Endothelial cell of umbilical vein (primary cell): ENCODE data around the gene APOL4. TPM values are rescaled to one million over a fixed set of nuclear protein-coding genes. Genes with fewer than 3 reads are reported as not detected.

Source experiments
- BruUV-seq: library from RNA; stranded (reverse); fragments of 400-500 nt; replicated peaks from 2 replicates; lab custom pipeline; 2021; lab: Mats Ljungman, UMichigan
- CTCF ChIA-PET: fragments of 300-600, 350-600 bp; sonication (Branson Sonifier 250); formaldehyde crosslinking; loops from one replicate; lab custom pipeline; 2021; ENCODE audit warnings: antibody characterized with exemption, inconsistent platforms; lab: Charles Lee
- POLR2A ChIA-PET: fragments of 300-600, 350-600 bp; sonication (Branson Sonifier 250); formaldehyde crosslinking; loops from one replicate; lab custom pipeline; 2021; ENCODE audit warnings: antibody characterized with exemption, inconsistent platforms; lab: Charles Lee
- DNase-seq: peaks from one replicate; pipeline ENCODE4 v3.0.0-alpha.2; 2011; ENCODE audit warnings: low read depth, low spot score
- FAIRE-seq: peaks from 2 replicates; lab custom pipeline; 2011; peaks lifted over from hg19 to GRCh38; lab: Jason Lieb, UNC
- H2AFZ ChIP-seq: 2 replicates; pipeline ENCODE4 v1.6.0; 2012; ENCODE audit warnings: low read depth, low read length, control low read depth, inconsistent platforms
- H3K27ac ChIP-seq: 2 replicates; pipeline ENCODE4 v1.5.1; 2011; ENCODE audit warnings: low read depth, mild to moderate bottlenecking, control low read depth, low read length, moderate library complexity; ENCODE audit not compliant: insufficient read depth
- H3K27me3 ChIP-seq, 2 experiments: 2 replicates each; pipeline versions ENCODE4 v1.6.0 to v1.6.1; 2011; ENCODE audit warnings: low read length in 2 of 2, mixed read lengths in 1 of 2; ENCODE audit not compliant: control insufficient read depth in 2 of 2, insufficient read depth in 2 of 2
- H3K36me3 ChIP-seq, 2 experiments: 2 replicates in 1 of 2; 3 replicates in 1 of 2; pipeline ENCODE4 v1.5.1; 2011; ENCODE audit warnings: low read length in 2 of 2, mild to moderate bottlenecking in 1 of 2, moderate library complexity in 1 of 2; ENCODE audit not compliant: control insufficient read depth in 2 of 2, insufficient read depth in 2 of 2; ENCODE audit errors: extremely low read depth in 1 of 2
- H3K4me1 ChIP-seq: 3 replicates; pipeline ENCODE4 v1.5.1; 2011; ENCODE audit warnings: mild to moderate bottlenecking, low read length; ENCODE audit not compliant: control insufficient read depth, insufficient read depth; ENCODE audit errors: extremely low read depth
- H3K4me2 ChIP-seq: 2 replicates; pipeline ENCODE4 v1.6.1; 2011; ENCODE audit warnings: low read length, control low read depth, mixed read lengths; ENCODE audit not compliant: insufficient read depth
- H3K4me3 ChIP-seq, 3 experiments: fragments of 200-600 bp in 1 of 3; sonication (generic), shearing (Covaris generic) in 1 of 3; replicated peaks in 1 of 3; 2 replicates each; pipeline ENCODE4 v1.5.1; 2011 to 2016; ENCODE audit warnings: control low read depth in 3 of 3, low read length in 3 of 3, mild to moderate bottlenecking in 2 of 3, inconsistent platforms in 1 of 3, low read depth in 1 of 3, moderate library complexity in 1 of 3; ENCODE audit not compliant: insufficient read depth in 1 of 3
- H3K79me2 ChIP-seq: 2 replicates; pipeline ENCODE4 v1.6.0; 2012; ENCODE audit warnings: low read length, inconsistent platforms; ENCODE audit not compliant: control insufficient read depth, insufficient read depth
- H3K9ac ChIP-seq: replicated peaks from 2 replicates; pipeline ENCODE3; 2011; ENCODE audit warnings: low read length, control low read depth; ENCODE audit not compliant: insufficient read depth; ENCODE audit errors: extremely low read depth
- H3K9me1 ChIP-seq: replicated peaks from 3 replicates; pipeline ENCODE4 v1.6.0; 2011; ENCODE audit warnings: mild to moderate bottlenecking, low read length; ENCODE audit not compliant: control insufficient read depth, insufficient read depth; ENCODE audit errors: extremely low read depth
- H3K9me3 ChIP-seq: replicated peaks from 2 replicates; pipeline ENCODE4 v1.5.1; 2012; ENCODE audit warnings: low read length, inconsistent platforms; ENCODE audit not compliant: control insufficient read depth, insufficient read depth
- H4K20me1 ChIP-seq: replicated peaks from 2 replicates; pipeline ENCODE3; 2011; ENCODE audit warnings: mild to moderate bottlenecking, low read length; ENCODE audit not compliant: control insufficient read depth, insufficient read depth; ENCODE audit errors: extremely low read depth
- CTCF ChIP-seq, 2 donors: IDR thresholded peaks; 1 replicate in 1 of 2; 2 replicates in 1 of 2; pipeline ENCODE4 v1.5.1; 2011; ENCODE audit warnings: low read length in 2 of 2, mild to moderate bottlenecking in 2 of 2, moderate library complexity in 2 of 2, control low read depth in 1 of 2, inconsistent platforms in 1 of 2, low read depth in 1 of 2; ENCODE audit not compliant: insufficient read depth in 1 of 2; ENCODE audit errors: extremely low read depth in 1 of 2
- EZH2 ChIP-seq: IDR thresholded peaks from 2 replicates; pipeline ENCODE4 v1.6.1; 2012; ENCODE audit warnings: borderline replicate concordance, low read depth, mild to moderate bottlenecking, moderate library complexity, low read length, inconsistent platforms; ENCODE audit not compliant: severe bottlenecking
- FOS ChIP-seq: IDR thresholded peaks from 2 replicates; pipeline ENCODE4 v1.6.1; 2011; ENCODE audit warnings: mild to moderate bottlenecking, low read length, moderate library complexity, borderline replicate concordance; ENCODE audit not compliant: insufficient read depth
- GATA2 ChIP-seq: IDR thresholded peaks from 2 replicates; pipeline ENCODE4 v1.7.0; 2011; ENCODE audit warnings: low read depth, mild to moderate bottlenecking, moderate library complexity, mixed read lengths, low read length; ENCODE audit not compliant: insufficient read length, insufficient read depth
- JUN ChIP-seq: IDR thresholded peaks from 2 replicates; pipeline ENCODE4 v1.6.1; 2011; ENCODE audit warnings: borderline replicate concordance, low read depth; ENCODE audit not compliant: insufficient read length, insufficient read depth
- MAX ChIP-seq: IDR thresholded peaks from 2 replicates; pipeline ENCODE4 v1.6.1; 2011; ENCODE audit not compliant: insufficient read depth, insufficient read length
- MYC ChIP-seq: IDR thresholded peaks from one replicate; pipeline ENCODE4 v1.6.1; 2011; ENCODE audit warnings: mild to moderate bottlenecking, low read depth, low read length
- POLR2A ChIP-seq: IDR thresholded peaks from 2 replicates; pipeline ENCODE4 v1.6.1; 2012; ENCODE audit warnings: low read depth, mild to moderate bottlenecking, control low read depth, low read length
- POLR2AphosphoS5 ChIP-seq: IDR thresholded peaks from 2 replicates; pipeline ENCODE4 v1.6.1; 2012; ENCODE audit warnings: low read depth, mild to moderate bottlenecking, control low read depth, low read length, moderate library complexity; ENCODE audit not compliant: insufficient read depth
- dilution Hi-C: fragments of 300-500 bp; cut with MboI; formaldehyde crosslinking; loops from one replicate; pipeline ENCODE4 v1.15.0; 2019; ENCODE audit warnings: low sequenced_read_pairs; ENCODE audit not compliant: extremely low pct_ligation_motif_present
- intact Hi-C: fragments of 100-400 bp; cut with micrococcal nuclease; formaldehyde crosslinking; loops from one replicate; pipeline ENCODE4 v1.10.0; 2022
- polyA plus RNA-seq, 4 experiments: library from polyadenylated mRNA; depleted of rRNA in 3 of 4; stranded (reverse) in 3 of 4; unstranded in 1 of 4; fragments of >200 nt; gene quantifications; 2 replicates each; pipeline versions ENCODE4 v1.2.1 to v1.2.3, GENCODE V29; 2011 to 2012; ENCODE audit warnings: missing spikeins in 1 of 4
- total RNA-seq: library from RNA; stranded (reverse); gene quantifications from 2 replicates; pipeline ENCODE4 v1.2.3, GENCODE V29; 2021

The APOL4 gene
- total and polyA plus RNA-seq, 2 donors (not counting 3 experiments of a cell fraction or from before 2014, with no cell fraction given) = 0.33 to 0.97 TPM

- H3K9me1 ChIP-seq = no peaks in the 10 kb centered on the region
- DNase-seq = no peak
- peaks cover 16% of the 10 kb centered on the region for H3K4me1 ChIP-seq
- H3K36me3 ChIP-seq = peaks cover 4 to 24% of the 10 kb centered on the region in 2 experiments
- peaks cover 26% of the 10 kb centered on the region for H3K79me2 ChIP-seq
- no peak for TF ChIP-seq POLR2AphosphoS5
- no peak for TF ChIP-seq MAX
- no peak for TF ChIP-seq JUN
- TF ChIP-seq FOS = no peak
- TF ChIP-seq GATA2 = no peak
- TF ChIP-seq MYC = no peak
- TF ChIP-seq POLR2A = no peak
- TF ChIP-seq EZH2 = no peak
- TF ChIP-seq CTCF (IDR thresholded peaks at IDR 0.05; ENCODE audit: extremely low read depth in 1 of 2, insufficient read depth in 1 of 2, low read depth in 1 of 2, low read length in 2 of 2) = no peak
- intact Hi-C loops (no loop called here), dilution Hi-C loops (no loop called here)
- H3K4me3 ChIP-seq = no peak overlapping the region
- no peak overlapping the region for H3K4me2 ChIP-seq
- no peaks in the 10 kb centered on the region for H3K9me3 ChIP-seq
- BruUV-seq = no TSS peak
- POLR2A ChIA-PET = no interaction called here
- H2AFZ ChIP-seq = no peak overlapping the region
- no peaks in the 10 kb centered on the region for H4K20me1 ChIP-seq
- no peak for FAIRE-seq
- H3K27ac ChIP-seq = no peak overlapping the region
- CTCF ChIA-PET = interaction anchor here (6.4 kb wide), 1 partner anchor 251 kb away, joined by 27 read pairs; no protein-coding TSS in a partner anchor
- H3K27me3 ChIP-seq = no peaks in the 10 kb centered on the region
- no peak overlapping the region for H3K9ac ChIP-seq
Observed at GRCh38 chr22:36234919-36235318, 33.3 kb upstream of the APOL4 start.
